K562 (cell line): ENCODE data around the gene CFAP251. TPM values are rescaled to one million over a fixed set of nuclear protein-coding genes. Genes with fewer than 3 reads are reported as not detected.

Source experiments
- ATAC-seq: fragments of 200-7000 bp; cut with Tn5 transposase; 3 replicates; pipeline ENCODE4 v1.9.1; 2020; ENCODE audit warnings: moderate library complexity
- BruUV-seq: library from RNA; stranded (reverse); fragments of 400-500 nt; replicated peaks from 2 replicates; lab custom pipeline; 2021; lab: Mats Ljungman, UMichigan
- CTCF ChIA-PET: fragments of 300-600 bp; formaldehyde crosslinking; extraction: SDS; loops from one replicate; lab custom pipeline; 2021; ENCODE audit warnings: low intra/inter-chr PET ratio; lab: Yijun Ruan, JAX
- POLR2A ChIA-PET: fragments of 300-600, 350-650 bp; sonication (Branson Sonifier 250); formaldehyde crosslinking; extraction: SDS; loops from one replicate; lab custom pipeline; 2021; ENCODE audit warnings: antibody characterized with exemption, inconsistent platforms; lab: Yijun Ruan, JAX
- DNase-seq, 4 experiments: peaks; one replicate each; pipeline versions ENCODE4 v3.0.0 to v3.0.0-alpha.2; 2011 to 2018; ENCODE audit warnings: low spot score in 3 of 4, mixed read lengths in 3 of 4; ENCODE audit errors: extremely low read depth in 1 of 4
- FAIRE-seq: peaks from 2 replicates; lab custom pipeline; 2011; peaks lifted over from hg19 to GRCh38; lab: Jason Lieb, UNC
- H2AFZ ChIP-seq: 2 replicates; pipeline ENCODE4 v1.6.0; 2011; ENCODE audit warnings: low read depth, low read length, control low read depth, inconsistent platforms
- H3K27ac ChIP-seq: fragments of 200-600 bp; 3 replicates; pipeline ENCODE4 v1.8.0; 2011; ENCODE audit warnings: low read depth, mild to moderate bottlenecking, control low read depth, inconsistent platforms, low read length, moderate library complexity, mixed read lengths; ENCODE audit errors: extremely low read depth
- H3K27me3 ChIP-seq, 2 experiments: fragments of 300-600 bp in 1 of 2; 2 replicates in 1 of 2; 3 replicates in 1 of 2; pipeline versions ENCODE4 v1.6.0 to v1.8.0; 2011; ENCODE audit warnings: inconsistent platforms in 2 of 2, low read length in 2 of 2, mild to moderate bottlenecking in 1 of 2, mixed read lengths in 1 of 2, moderate library complexity in 1 of 2; ENCODE audit not compliant: control insufficient read depth in 2 of 2, insufficient read depth in 2 of 2
- H3K36me3 ChIP-seq: fragments of 300-600 bp; 3 replicates; pipeline ENCODE4 v1.8.0; 2011; ENCODE audit warnings: mild to moderate bottlenecking, low read length, inconsistent platforms; ENCODE audit not compliant: control insufficient read depth, insufficient read depth
- H3K4me1 ChIP-seq, 2 experiments: fragments of 200-600 bp in 1 of 2; replicated peaks in 1 of 2; 2 replicates in 1 of 2; 3 replicates in 1 of 2; pipeline versions ENCODE4 v1.5.1 to v1.8.0; 2011; ENCODE audit warnings: inconsistent platforms in 2 of 2, low read length in 2 of 2, mild to moderate bottlenecking in 1 of 2, mixed read lengths in 1 of 2, moderate library complexity in 1 of 2; ENCODE audit not compliant: control insufficient read depth in 2 of 2, insufficient read depth in 2 of 2
- H3K4me2 ChIP-seq: 2 replicates; pipeline ENCODE4 v1.6.1; 2011; ENCODE audit warnings: low read length, control low read depth, inconsistent platforms, mixed read lengths; ENCODE audit not compliant: insufficient read depth
- H3K4me3 ChIP-seq: fragments of 200-600 bp; sonication (generic), shearing (Covaris generic); 2 replicates; pipeline ENCODE4 v1.5.1; 2016; ENCODE audit warnings: control low read depth, inconsistent platforms
- H3K79me2 ChIP-seq: fragments of 200-600 bp; 3 replicates; pipeline ENCODE4 v1.8.0; 2011; ENCODE audit warnings: low read length, inconsistent platforms; ENCODE audit not compliant: control insufficient read depth, insufficient read depth
- H3K9ac ChIP-seq, 2 experiments: 2 replicates each; pipeline versions ENCODE4 v1.6.0 to v1.6.1; 2011; ENCODE audit warnings: low read depth in 2 of 2, low read length in 2 of 2, control low read depth in 1 of 2, inconsistent platforms in 1 of 2, mild to moderate bottlenecking in 1 of 2, mixed read lengths in 1 of 2; ENCODE audit not compliant: insufficient read depth in 1 of 2
- H3K9me1 ChIP-seq: one replicate; pipeline ENCODE4 v1.6.0; 2011; ENCODE audit warnings: inconsistent platforms, mild to moderate bottlenecking, low read length, moderate library complexity; ENCODE audit not compliant: control insufficient read depth, insufficient read depth
- H3K9me3 ChIP-seq: replicated peaks from 2 replicates; pipeline ENCODE4 v1.5.1; 2011; ENCODE audit warnings: low read depth, low read length, inconsistent platforms; ENCODE audit not compliant: control insufficient read depth, insufficient read depth
- H4K20me1 ChIP-seq: replicated peaks from 2 replicates; pipeline ENCODE4 v1.6.1; 2011; ENCODE audit warnings: low read length, inconsistent platforms, mixed read lengths; ENCODE audit not compliant: control insufficient read depth, insufficient read depth
- CUX1 ChIP-seq: fragments of 200-800 bp; sonication (Bioruptor generic); IDR thresholded peaks from 2 replicates; pipeline ENCODE4 v1.6.1; 2016; ENCODE audit warnings: missing genetic modification characterization, missing compliant biosample characterization
- DMBX1 ChIP-seq: fragments of 250-450 bp; sonication (Bioruptor Pico); IDR thresholded peaks from 2 replicates; pipeline ENCODE4 v1.8.0; 2022; ENCODE audit warnings: inconsistent platforms, mild to moderate bottlenecking, moderate library complexity, borderline replicate concordance
- MEF2D ChIP-seq: conservative IDR thresholded peaks from 2 replicates; pipeline ENCODE4 v1.6.1; 2016; ENCODE audit warnings: low read depth, missing genetic modification characterization, missing compliant biosample characterization
- ZNF140 ChIP-seq: fragments of 250-450 bp; sonication (Bioruptor Pico); IDR thresholded peaks from 2 replicates; pipeline ENCODE4 v1.8.0; 2021; ENCODE audit warnings: moderate library complexity, mild to moderate bottlenecking, inconsistent platforms
- ZNF174 ChIP-seq: fragments of 250-450 bp; sonication (Bioruptor Pico); IDR thresholded peaks from 2 replicates; pipeline ENCODE4 v1.4.0; 2020; ENCODE audit warnings: mild to moderate bottlenecking
- WGBS: fragments of 100-300 bp; shearing (Covaris generic); methylation state at CpG from one replicate; pipeline ENCODE4 v1.1.6; 2016; ENCODE audit warnings: low coverage, mixed read lengths; ENCODE audit not compliant: insufficient coverage; ENCODE audit errors: missing lambda C conversion rate; 5-methylcytosine and 5-hydroxymethylcytosine counted together
- in situ Hi-C: fragments of 300-500 bp; cut with MboI; formaldehyde crosslinking; loops from 4 replicates; pipeline ENCODE4 v1.15.0; 2018; ENCODE audit warnings: inconsistent platforms, mixed read lengths
- intact Hi-C: fragments of 100-400 bp; cut with micrococcal nuclease; formaldehyde crosslinking; loops from 2 replicates; pipeline ENCODE4 v1.14.2; 2022
- polyA plus RNA-seq, 8 experiments: library from polyadenylated mRNA; depleted of rRNA in 4 of 8; stranded (reverse) in 5 of 8; unstranded in 3 of 8; fragments of >200 nt; fragmentation: Nextera tagmentation in 2 of 8; fragmentation: Illumina TruSeq in 1 of 8; extraction: Ambion mirVana in 2 of 8; extraction: Trizol in 1 of 8; gene quantifications; 2 replicates each; pipeline versions ENCODE4 v1.2.1 to v1.2.3, GENCODE V29; 2011 to 2014; ENCODE audit warnings: inconsistent platforms in 1 of 8, missing spikeins in 1 of 8
- total RNA-seq, 7 experiments: library from RNA; depleted of rRNA in 6 of 7; stranded (reverse); fragments of >200 nt in 6 of 7; fragmentation: Illumina TruSeq in 2 of 7; extraction: Trizol in 2 of 7; gene quantifications; 2 replicates each; pipeline versions ENCODE4 v1.2.1 to v1.2.3, GENCODE V29; 2011 to 2021; ENCODE audit warnings: low replicate concordance in 1 of 7

Gene CFAP251
- total and polyA plus RNA-seq, 9 of the 15 experiments (the other 6 are each of a cell fraction or from before 2014, with no cell fraction given), result 16.6 to 31.0 (median 19.1) TPM

- Histone ChIP-seq H3K9ac (no peak overlapping the region), H3K9me3 (0 out of 2 replicates have a peak, but pooled peaks cover under 1% of the 10 kb centered on the region), H3K4me2 (no peak overlapping the region), H4K20me1 (no peaks in the 10 kb centered on the region), H3K36me3 (no peaks in the 10 kb centered on the region), H3K27me3 (peaks cover 5 to 15% of the 10 kb centered on the region in 2 experiments; a peak in 3 of 5 replicates), H3K27ac (no peak overlapping the region), H3K4me1 (peaks cover 5 to 14% of the 10 kb centered on the region in 2 experiments; a peak in 4 of 5 replicates), H3K9me1 (no peaks in the 10 kb centered on the region), H2AFZ (no peak overlapping the region), H3K79me2 (no peaks in the 10 kb centered on the region), H3K4me3 (no peak overlapping the region)
- ATAC-seq, result no peak
- TF ChIP-seq ZNF174 (no peak), ZNF140 (CRISPR knock-in tag) (no peak), MEF2D (tag) (no peak), CUX1 (no peak), DMBX1 (CRISPR knock-in tag) (no peak)
- POLR2A ChIA-PET, result interaction anchor here (0.7 kb wide), 1 partner anchor 17 kb away, joined by 3 read pairs; the partner anchor contains the start of gene BCL7A
- no TSS peak for BruUV-seq
- intact Hi-C loops, result no loop called here
- 44% methylated on average over 12 of the region's 12 CpGs for WGBS
- CTCF ChIA-PET, result no interaction called here
- in situ Hi-C loops, result no loop called here
- FAIRE-seq, result no peak
- DNase-seq, result no peak
These were observed 86.3 kb downstream of the CFAP251 start for GRCh38 chr12:122004633-122005071.
